PFSK-1 (cell line): ENCODE data around the gene KLHL22.

Experiments used
- FOXP2 ChIP-seq: optimal IDR thresholded peaks from 2 replicates; pipeline ENCODE3; 2011; ENCODE audit warnings: borderline replicate concordance, control low read depth, inconsistent platforms; ENCODE audit not compliant: insufficient read depth; ENCODE audit errors: extremely low read length, extremely low read depth
- POLR2AphosphoS5 ChIP-seq: IDR thresholded peaks from 2 replicates; pipeline ENCODE4 v1.6.1; 2012; ENCODE audit warnings: low read depth, mild to moderate bottlenecking, control low read depth, low read length, moderate library complexity
- REST ChIP-seq, 2 experiments: IDR thresholded peaks; 2 replicates each; pipeline versions ENCODE4 v1.6.1 to v1.8.0; 2011 to 2012; ENCODE audit warnings: low read depth in 2 of 2, low read length in 2 of 2, control low read depth in 1 of 2, inconsistent platforms in 1 of 2, mild to moderate bottlenecking in 1 of 2, moderate library complexity in 1 of 2; ENCODE audit not compliant: insufficient read depth in 1 of 2
- SIN3A ChIP-seq: IDR thresholded peaks from 2 replicates; pipeline ENCODE4 v1.6.1; 2012; ENCODE audit warnings: mild to moderate bottlenecking, low read length, moderate library complexity, borderline replicate concordance; ENCODE audit not compliant: insufficient read depth
- TAF1 ChIP-seq: IDR thresholded peaks from 2 replicates; pipeline ENCODE4 v1.6.1; 2012; ENCODE audit warnings: low read length, control low read depth, borderline replicate concordance; ENCODE audit not compliant: insufficient read depth

KLHL22 gene

GRCh38 chr22:20439556-20439927, 56.1 kb downstream of the KLHL22 start:
- TF ChIP-seq FOXP2 = no peak
- no peak for TF ChIP-seq REST (IDR thresholded peaks at IDR 0.05; ENCODE audit: insufficient read depth in 1 of 2, low read depth in 2 of 2, low read length in 2 of 2)
- TF ChIP-seq POLR2AphosphoS5 = no peak
- TF ChIP-seq SIN3A = no peak
- TF ChIP-seq TAF1 = no peak

- TF ChIP-seq SIN3A = no peak
- TF ChIP-seq FOXP2 = no peak
- no peak for TF ChIP-seq REST (IDR thresholded peaks at IDR 0.05; ENCODE audit: insufficient read depth in 1 of 2, low read depth in 2 of 2, low read length in 2 of 2)
- no peak for TF ChIP-seq POLR2AphosphoS5
- no peak for TF ChIP-seq TAF1
These were observed 56.7 kb downstream of the KLHL22 start for GRCh38 chr22:20438678-20439492.

GRCh38 chr22:20438427-20438677, 57.2 kb downstream of the KLHL22 start:
- no peak for TF ChIP-seq POLR2AphosphoS5
- no peak for TF ChIP-seq TAF1
- TF ChIP-seq FOXP2 = no peak
- TF ChIP-seq REST (IDR thresholded peaks at IDR 0.05; ENCODE audit: insufficient read depth in 1 of 2, low read depth in 2 of 2, low read length in 2 of 2) = no peak
- no peak for TF ChIP-seq SIN3A

- TF ChIP-seq REST (IDR thresholded peaks at IDR 0.05; ENCODE audit: insufficient read depth in 1 of 2, low read depth in 2 of 2, low read length in 2 of 2) = no peak
- TF ChIP-seq TAF1 = no peak
- no peak for TF ChIP-seq FOXP2
- no peak for TF ChIP-seq POLR2AphosphoS5
- no peak for TF ChIP-seq SIN3A
These were observed 57.8 kb downstream of the KLHL22 start, which contains the start of gene SCARF2 for GRCh38 chr22:20437613-20438426. Gene SCARF2, minus strand, starts transcription at chr22:20437825. Its CDS starts 71 bp downstream, at chr22:20437754.
